T47D (cell line): ENCODE data around the gene LMCD1.

Experiments
- DNase-seq, 2 experiments: peaks; one replicate each; pipeline versions ENCODE4 v3.0.0 to v3.0.0-alpha.2; 2011 to 2012; ENCODE audit warnings: low read depth in 1 of 2, low spot score in 1 of 2
- JUND ChIP-seq: IDR thresholded peaks from 2 replicates; pipeline ENCODE4 v1.6.1; 2012; ENCODE audit warnings: low read depth
- in situ Hi-C: cut with HindIII; loops from 2 replicates; pipeline ENCODE4 v1.10.0; 2016; ENCODE audit warnings: low sequenced_read_pairs, low pct_unique_long_range_greater_than_20kb

Gene LMCD1

DNA sequence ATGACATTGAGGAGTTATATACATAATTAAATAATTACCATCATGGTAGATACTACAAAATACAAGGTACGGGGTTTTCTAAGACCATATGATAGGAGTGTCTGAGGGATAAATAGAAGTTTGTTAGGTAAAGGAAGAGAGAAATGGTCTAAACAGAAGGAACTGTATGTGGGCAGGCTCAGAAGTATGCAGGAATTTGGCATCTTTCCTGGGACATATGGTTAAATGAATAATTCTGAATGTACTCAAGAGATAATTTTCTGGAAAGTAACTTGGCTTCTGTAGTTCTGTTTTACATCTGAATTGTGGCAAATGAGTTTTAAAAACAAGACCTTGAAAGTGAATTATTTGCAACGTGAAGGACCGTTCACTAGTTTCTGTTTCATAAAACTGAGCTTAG, 17.5 kb downstream of the LMCD1 start:
- DNase-seq: no peak
- in situ Hi-C loops: no loop called here
- no peak for TF ChIP-seq JUND

DNA sequence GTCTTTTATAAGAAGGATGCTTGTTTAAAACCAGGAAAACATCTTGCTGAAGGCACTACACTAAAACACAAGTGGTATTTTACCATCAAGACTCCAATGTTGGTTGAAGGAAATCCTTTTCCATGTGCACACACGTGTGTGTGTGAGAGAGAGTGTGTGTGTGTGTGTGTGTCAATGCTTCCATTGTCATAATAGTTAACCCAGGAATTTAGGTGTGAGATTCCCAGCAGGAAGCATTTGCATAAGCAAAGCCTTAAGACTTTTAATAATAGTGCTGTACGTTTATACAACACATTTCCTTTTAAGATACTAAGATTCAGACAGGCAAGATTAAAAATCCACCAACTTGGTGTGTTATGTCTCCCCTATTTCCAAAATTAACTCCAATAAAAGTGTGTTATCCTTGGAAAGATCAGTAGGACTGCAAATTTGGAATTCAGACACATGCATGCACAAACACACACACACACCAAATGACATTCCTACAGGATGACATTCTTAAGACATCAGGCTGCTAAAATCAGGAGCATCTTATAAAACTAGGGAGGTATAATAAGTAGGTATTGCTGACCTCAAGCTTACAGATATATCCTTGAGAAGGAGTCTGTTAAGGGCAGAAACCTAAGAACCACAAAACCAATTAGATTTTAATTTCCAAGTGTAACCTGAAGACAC, 18.3 kb downstream of the LMCD1 start:
- in situ Hi-C loops: no loop called here

DNA sequence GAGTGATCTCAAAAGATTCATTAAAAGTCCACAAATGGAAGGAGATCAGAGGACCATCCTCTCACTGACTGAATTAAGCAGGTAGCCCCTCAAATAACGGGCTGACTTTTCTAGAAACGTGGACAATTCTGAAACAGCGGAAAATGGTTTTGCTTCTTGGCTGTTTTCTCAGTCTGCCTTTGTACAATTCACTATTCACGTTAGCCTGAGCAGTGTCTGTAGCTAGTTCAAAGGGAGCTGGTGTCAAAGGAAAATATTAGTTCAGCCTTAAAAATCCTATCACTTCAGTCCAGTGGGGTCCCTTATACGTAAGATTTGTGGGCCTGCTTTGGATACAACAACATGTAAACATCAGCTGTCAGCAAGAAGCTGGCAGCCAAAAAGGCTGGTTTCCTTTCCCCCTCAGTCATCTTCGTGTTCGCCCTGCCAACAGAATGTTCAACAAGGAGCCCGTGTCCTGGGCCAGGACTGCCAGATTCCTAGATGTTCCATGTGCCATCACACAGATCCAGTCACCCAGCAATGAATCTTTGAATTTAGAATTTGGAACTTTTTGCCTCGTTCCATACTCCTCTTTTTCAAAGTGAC, 19.3 kb downstream of the LMCD1 start:
- DNase-seq: no peak
- TF ChIP-seq JUND: no peak
- in situ Hi-C loops: no loop called here

More for the DNA sequence above, 18.3 kb downstream of the LMCD1 start:
- no peak for DNase-seq
- no peak for TF ChIP-seq JUND

DNA sequence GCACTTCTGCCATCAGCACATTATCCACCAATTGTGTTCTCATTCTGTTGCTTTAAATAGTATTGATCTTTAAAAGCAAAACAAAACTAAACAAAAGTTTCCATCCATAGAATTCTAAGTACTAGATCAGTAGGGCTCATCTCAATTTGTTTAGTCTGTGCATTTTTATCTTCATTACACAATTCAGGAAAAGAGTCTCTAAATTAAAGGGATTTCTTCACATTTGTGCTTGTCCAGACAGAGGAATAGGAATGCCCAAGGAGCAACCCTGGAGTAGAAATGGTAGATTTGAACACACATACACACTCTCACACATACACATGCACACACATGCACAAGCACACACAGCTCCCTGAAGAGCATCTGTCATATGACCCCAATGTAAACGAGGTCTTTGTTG, 21.4 kb downstream of the LMCD1 start:
- DNase-seq: no peak
- TF ChIP-seq JUND: no peak
- in situ Hi-C loops: no loop called here

DNA sequence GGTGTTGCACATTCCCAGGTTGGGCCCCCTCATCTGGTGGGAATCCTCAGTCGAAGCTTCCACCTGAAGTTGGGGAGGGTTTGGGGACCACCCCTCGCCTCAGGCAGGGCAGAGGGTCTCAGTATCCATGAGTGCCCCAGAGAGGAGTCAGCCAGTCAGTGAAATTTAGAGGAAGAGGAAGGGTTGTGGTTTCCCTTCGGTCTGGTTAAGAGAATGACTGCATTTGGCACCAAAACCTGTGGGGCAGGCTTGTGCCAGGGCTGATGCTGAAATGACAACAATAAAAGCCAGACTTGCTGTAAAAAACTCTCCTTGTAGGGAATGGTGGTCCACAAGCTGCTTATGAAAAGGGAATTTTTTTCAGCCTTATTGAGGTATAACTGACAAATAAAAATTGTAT, 22.6 kb downstream of the LMCD1 start:
- in situ Hi-C loops: no loop called here

DNA sequence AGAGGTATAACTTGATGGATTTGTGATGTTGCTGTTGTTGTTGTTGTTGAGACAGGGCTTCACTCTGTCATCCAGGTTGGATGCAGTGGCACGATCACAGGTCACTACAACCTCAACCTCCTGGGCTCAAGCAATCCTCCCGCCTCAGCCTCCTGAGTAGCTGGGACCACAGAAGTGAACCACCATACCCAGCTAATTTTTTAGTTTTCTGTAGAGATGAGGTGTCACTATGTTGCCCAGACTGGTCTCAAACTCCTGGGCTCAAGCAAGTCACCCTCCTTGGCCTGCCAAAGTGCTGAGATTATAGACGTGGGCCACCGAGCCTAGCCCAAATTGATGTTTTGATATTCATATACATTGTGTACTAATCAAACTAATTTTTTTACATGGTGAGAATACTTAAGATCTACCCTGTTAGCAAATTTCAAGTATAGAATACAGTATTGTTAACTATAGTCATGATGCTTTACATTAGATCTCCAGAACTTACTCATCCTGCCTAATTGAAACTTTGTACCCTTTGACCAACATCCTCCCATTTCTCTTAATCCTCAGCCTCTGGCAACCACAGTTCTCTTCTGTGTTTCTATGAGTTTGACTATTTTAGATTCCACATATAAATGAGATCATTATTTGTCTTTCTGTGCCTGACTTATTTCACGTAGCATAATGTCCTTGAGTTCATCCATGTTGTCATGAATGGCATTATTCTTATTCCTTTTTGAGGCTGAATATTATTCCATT, 23.2 kb downstream of the LMCD1 start:
- TF ChIP-seq JUND: no peak
- in situ Hi-C loops: no loop called here
- no peak for DNase-seq

More for the DNA sequence above, 22.6 kb downstream of the LMCD1 start:
- no peak for TF ChIP-seq JUND
- peak in 1 of 2 experiments; percentile 58 for DNase-seq

DNA sequence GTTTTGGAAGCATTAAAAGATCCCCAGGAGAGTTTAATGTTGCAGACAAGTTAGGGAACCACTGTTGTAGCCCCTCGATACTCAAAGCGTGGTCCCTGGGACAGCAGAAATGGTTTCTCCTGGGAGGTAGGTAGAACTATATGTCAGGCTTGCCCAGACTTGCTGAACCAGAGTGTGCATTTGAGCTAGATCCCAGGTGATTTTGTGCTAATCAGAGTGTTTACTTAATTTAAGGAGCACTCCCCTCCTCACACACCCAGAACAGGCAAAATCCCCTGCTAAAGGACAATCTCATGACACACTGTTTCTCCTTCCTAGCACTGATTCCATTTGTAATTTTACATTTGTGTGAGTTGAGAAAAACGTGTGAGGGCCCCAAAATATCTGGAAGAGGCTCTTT, 24.3 kb downstream of the LMCD1 start:
- no peak for DNase-seq
- TF ChIP-seq JUND: no peak
- in situ Hi-C loops: no loop called here

DNA sequence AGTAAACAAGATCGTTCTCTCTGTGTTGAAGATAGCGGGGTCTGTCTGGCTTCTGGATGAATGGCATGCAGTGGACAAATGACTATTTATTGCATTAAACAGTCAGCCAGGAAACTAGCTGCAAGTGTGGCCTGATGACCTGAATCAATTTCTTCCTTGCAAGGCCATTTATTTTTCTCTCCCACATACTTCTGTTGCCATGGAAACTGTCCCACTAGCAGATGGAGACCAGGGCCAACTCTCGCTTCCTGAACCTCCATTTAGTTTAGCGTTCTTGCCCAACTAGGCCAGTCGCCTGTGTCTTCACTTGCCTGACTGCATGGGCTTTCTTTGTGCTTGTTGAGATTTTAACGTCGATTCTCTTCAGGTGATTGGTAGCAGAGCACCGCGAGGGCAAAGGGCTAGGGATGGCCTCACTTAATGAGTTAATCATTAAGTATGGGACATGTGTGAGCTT, 27.6 kb downstream of the LMCD1 start:
- TF ChIP-seq JUND: no peak
- in situ Hi-C loops: no loop called here
- no peak for DNase-seq

DNA sequence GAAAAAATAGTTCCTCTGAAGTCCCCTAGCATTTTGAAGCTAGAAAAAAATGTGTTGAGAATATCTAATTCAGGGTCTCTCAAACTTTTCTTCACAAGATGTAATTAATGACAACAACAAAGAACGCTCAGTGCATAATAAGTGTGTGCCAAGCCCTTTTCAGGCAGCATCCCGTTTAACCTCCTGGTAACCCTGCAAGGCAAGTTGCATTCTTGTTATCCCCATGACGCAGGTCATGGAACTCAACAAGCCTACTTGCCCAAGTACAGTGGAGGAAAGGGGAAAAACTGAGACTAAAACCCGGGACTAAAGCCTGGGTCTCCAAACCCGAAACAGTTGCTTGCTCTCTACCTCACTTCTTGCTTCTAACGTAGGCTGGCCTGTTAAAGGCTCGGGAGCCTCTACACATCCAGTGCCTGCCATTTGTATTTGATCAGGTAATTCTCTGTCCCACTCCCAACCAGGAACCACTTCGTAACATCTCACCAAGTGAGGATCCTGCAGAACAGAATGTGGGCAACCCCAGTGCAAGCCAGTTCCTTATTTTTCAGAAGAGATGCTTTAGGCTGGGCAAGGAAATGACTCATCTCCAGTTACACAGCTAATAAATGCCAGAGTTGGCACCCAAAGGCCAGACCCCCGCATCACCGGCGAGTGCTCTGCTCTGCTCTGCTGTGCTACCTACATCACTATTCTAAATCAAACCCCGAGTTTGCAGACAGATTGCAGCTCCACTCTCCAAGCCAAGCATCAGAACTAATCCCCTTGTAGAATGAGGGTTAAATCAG, 28.3 kb downstream of the LMCD1 start:
- in situ Hi-C loops: no loop called here
- DNase-seq: no peak
- no peak for TF ChIP-seq JUND

DNA sequence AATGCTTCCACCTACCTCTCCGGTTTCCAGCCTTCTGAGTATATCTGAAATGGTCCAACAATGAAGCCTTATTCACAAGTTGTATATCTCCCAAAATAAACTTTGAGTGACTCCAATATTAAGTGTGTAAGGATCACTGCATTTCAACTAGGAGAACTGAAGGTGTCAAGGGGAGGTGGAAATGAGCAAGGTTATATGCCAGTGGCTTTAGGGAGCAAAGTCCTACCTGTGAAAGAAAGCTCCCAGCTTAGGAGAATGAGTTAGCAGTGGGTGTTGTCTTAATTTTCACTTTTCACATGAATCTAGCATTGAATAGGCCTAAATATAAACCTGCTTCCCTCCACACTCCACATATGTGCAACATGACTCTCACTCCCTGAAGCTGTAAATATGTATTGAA, 29.0 kb downstream of the LMCD1 start:
- no peak for DNase-seq
- TF ChIP-seq JUND: no peak
- in situ Hi-C loops: no loop called here

DNA sequence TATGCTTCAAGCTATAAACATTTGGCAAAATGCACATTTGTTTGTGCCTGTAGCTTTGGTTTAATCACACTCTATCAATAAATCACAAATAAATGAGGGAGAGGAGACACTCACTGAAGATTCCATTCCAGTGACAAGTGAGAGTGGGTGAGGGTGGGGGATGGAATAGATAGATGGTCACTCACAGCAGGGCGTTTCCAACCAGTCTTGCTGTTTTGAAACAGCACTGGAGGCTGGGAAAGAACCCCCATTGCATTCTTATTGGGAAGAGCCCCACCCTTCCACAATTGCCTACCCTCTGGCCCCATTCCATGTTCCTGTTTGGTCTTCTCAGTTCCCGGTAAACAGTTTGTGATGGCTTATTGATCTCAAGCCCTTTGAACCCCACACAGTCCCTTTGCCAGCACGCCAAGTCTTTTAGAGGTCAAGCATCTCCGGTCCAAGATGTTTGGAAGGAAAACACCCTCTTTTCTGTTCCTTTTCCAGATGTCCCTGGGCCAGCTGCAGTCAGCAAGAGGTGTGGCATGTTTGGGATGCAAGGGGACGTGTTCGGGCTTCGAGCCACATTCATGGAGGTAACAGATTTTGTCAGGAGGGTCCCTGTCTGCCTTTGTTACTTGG, 30.7 kb downstream of the LMCD1 start:
- in situ Hi-C loops: no loop called here
- TF ChIP-seq JUND: no peak
- no peak for DNase-seq
